HL-60 (cell line): ENCODE data around the gene DDR2.
A peak's percentile ranks its signal among the peaks of the same experiment; 100 is the strongest.

Experiments used
- DNase-seq, 2 experiments: peaks; one replicate each; pipeline ENCODE4 v3.0.0-alpha.2; 2010 to 2020; ENCODE audit warnings: low read depth in 1 of 2, low spot score in 1 of 2
- H3K27ac ChIP-seq: fragments of 250-450 bp; sonication (Bioruptor Pico); replicated peaks from 2 replicates; pipeline ENCODE4 v1.5.1; 2020; ENCODE audit warnings: mild to moderate bottlenecking, moderate library complexity
- H3K27me3 ChIP-seq: fragments of 250-450 bp; sonication (Bioruptor Pico); 2 replicates; pipeline ENCODE4 v1.5.1; 2021; ENCODE audit warnings: mild to moderate bottlenecking, moderate library complexity; ENCODE audit not compliant: insufficient read depth, poor library complexity, severe bottlenecking
- H3K4me3 ChIP-seq: replicated peaks from 2 replicates; pipeline ENCODE4 v1.5.1; 2011; ENCODE audit warnings: mild to moderate bottlenecking, control low read depth, low read length; ENCODE audit not compliant: insufficient read depth
- CTCF ChIP-seq: IDR thresholded peaks from one replicate; pipeline ENCODE4 v1.5.1; 2011; ENCODE audit warnings: low read length, control low read depth, inconsistent platforms; ENCODE audit not compliant: insufficient read depth
- GABPA ChIP-seq: IDR thresholded peaks from 2 replicates; pipeline ENCODE4 v1.6.1; 2012; ENCODE audit warnings: low read depth
- POLR2AphosphoS5 ChIP-seq: IDR thresholded peaks from 2 replicates; pipeline ENCODE4 v1.6.1; 2012; ENCODE audit warnings: low read depth
- SPI1 ChIP-seq: IDR thresholded peaks from 2 replicates; pipeline ENCODE4 v1.6.1; 2012; ENCODE audit warnings: low read depth, mild to moderate bottlenecking, borderline replicate concordance
- TF ChIP-seq, protein P1 (sequence below): IDR thresholded peaks from 2 replicates; pipeline ENCODE4 v1.6.1; 2012; ENCODE audit warnings: low read depth; ENCODE audit not compliant: insufficient replicate concordance

DDR2 gene

GRCh38 chr1:162627662-162628296, 4.5 kb upstream of the DDR2 start:
- peak; percentile 6 to 18 for DNase-seq
- Histone ChIP-seq H3K27me3 (no peaks in the 10 kb centered on the region), H3K4me3 (no peak overlapping the region), H3K27ac (no peak overlapping the region)
- TF ChIP-seq CTCF = peak; percentile 25
- TF ChIP-seq, protein P1, sequence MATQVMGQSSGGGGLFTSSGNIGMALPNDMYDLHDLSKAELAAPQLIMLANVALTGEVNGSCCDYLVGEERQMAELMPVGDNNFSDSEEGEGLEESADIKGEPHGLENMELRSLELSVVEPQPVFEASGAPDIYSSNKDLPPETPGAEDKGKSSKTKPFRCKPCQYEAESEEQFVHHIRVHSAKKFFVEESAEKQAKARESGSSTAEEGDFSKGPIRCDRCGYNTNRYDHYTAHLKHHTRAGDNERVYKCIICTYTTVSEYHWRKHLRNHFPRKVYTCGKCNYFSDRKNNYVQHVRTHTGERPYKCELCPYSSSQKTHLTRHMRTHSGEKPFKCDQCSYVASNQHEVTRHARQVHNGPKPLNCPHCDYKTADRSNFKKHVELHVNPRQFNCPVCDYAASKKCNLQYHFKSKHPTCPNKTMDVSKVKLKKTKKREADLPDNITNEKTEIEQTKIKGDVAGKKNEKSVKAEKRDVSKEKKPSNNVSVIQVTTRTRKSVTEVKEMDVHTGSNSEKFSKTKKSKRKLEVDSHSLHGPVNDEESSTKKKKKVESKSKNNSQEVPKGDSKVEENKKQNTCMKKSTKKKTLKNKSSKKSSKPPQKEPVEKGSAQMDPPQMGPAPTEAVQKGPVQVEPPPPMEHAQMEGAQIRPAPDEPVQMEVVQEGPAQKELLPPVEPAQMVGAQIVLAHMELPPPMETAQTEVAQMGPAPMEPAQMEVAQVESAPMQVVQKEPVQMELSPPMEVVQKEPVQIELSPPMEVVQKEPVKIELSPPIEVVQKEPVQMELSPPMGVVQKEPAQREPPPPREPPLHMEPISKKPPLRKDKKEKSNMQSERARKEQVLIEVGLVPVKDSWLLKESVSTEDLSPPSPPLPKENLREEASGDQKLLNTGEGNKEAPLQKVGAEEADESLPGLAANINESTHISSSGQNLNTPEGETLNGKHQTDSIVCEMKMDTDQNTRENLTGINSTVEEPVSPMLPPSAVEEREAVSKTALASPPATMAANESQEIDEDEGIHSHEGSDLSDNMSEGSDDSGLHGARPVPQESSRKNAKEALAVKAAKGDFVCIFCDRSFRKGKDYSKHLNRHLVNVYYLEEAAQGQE = no peak

DNA sequence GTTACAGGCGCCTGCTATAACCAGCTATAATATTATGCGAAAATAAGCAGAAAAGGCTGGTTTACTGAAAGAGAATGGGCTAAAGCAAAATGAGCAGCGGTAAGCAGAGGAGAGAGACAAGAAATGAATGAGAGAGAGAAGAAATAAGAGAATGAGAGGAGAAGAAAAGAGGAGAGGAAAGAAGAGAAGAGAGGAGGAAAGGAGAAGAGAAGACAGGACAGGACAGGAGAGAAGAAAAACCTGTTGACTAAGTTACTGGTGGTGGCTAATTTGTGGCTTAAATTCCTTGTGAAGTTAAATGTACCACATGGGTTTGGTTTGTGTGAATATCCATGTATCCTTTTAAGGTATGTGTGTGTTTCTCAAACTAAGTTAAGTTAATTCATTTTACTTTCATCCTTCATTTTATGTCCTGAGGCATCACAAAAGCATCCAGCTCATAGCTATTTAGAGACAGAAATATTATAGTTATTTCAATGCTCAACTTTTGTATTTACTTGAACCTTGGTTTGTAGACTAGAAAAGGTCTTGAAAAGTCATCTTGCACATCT, 3.1 kb upstream of the DDR2 start:
- no peak for DNase-seq
- TF ChIP-seq CTCF (no peak), SPI1 (no peak), POLR2AphosphoS5 (no peak), GABPA (no peak)
- TF ChIP-seq, protein P1 = no peak
- H3K4me3 ChIP-seq = no peak overlapping the region
- H3K27ac ChIP-seq = no peak overlapping the region
- no peaks in the 10 kb centered on the region for H3K27me3 ChIP-seq

- TF ChIP-seq, protein P1 = no peak
- TF ChIP-seq POLR2AphosphoS5 (no peak), SPI1 (no peak), CTCF (no peak), GABPA (no peak)
- no peak for DNase-seq
- Histone ChIP-seq H3K4me3 (no peak overlapping the region), H3K27ac (no peak overlapping the region), H3K27me3 (no peaks in the 10 kb centered on the region)
These were observed 2.6 kb upstream of the DDR2 start for GRCh38 chr1:162629651-162630050.
